Activated CD8-positive, alpha-beta memory T cell treated with anti-CD3 and anti-CD28 coated beads for 1 hour (primary cell): ENCODE data around the gene ZFR2.
"Not testable (repeated sequence)": the region's sequence is repeated elsewhere in the genome, so short reads cannot be mapped to it uniquely, and the experiment has no call there.

Source experiments
- DNase-seq, 2 donors: peaks; one replicate each; pipeline ENCODE4 v3.0.0-alpha.2; 2020; ENCODE audit warnings: low read depth in 1 of 2; ENCODE audit errors: extremely low read depth in 1 of 2

ZFR2 gene

DNA sequence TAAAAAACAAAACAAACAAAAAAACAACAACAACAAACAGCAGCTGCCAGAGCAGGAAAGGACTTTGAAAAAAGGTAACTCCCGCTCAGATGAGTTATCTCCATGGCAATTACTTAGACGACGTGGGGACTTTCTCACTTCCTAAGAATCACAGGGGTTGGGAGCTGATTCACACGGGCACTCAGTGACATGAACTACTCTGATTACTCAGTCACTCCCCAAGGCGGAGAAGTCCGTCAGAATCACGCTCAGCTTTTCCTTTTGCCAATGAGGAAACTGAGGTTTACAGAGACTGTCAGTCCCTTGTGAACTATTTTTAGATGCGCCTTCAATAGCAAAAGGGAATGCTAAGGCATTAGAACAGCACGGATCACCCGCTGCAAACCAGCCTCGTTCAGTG, 50.4 kb downstream of the ZFR2 start:
- no peak for DNase-seq

GRCh38 chr19:3817761-3818160, 51.1 kb downstream of the ZFR2 start:
- no peak for DNase-seq

DNA sequence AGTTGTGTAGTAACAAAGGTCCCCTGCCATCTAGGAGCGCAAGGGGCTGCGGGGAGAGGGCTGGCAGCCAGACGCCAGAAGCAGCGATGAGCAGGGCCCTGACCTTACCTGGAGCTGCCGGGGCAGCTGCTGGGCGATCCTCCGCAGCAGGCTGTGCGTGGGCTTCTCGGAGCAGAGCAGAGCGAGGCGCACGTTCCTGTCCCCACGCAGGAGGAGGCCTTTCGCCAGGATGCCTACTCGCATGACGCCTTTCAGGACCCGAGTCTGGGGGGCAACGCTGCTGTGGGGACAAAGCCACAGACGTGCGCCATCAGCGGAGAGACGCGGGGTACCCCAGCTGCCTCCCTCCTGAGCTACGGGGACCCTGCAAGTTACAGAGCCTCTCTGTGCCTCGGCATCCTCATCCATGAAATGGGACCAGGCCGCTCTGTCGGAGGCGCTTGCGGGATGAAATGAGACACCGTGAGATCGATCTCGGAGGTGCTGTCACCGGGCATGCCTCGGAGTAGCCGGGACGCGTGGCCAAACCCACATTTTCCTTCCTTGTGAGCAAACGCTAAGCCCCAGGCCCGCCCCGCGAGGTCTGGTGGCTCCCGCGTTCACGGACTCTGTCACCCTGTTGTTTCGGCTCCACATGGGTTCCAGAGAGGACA, 52.1 kb downstream of the ZFR2 start:
- DNase-seq = no peak

DNA sequence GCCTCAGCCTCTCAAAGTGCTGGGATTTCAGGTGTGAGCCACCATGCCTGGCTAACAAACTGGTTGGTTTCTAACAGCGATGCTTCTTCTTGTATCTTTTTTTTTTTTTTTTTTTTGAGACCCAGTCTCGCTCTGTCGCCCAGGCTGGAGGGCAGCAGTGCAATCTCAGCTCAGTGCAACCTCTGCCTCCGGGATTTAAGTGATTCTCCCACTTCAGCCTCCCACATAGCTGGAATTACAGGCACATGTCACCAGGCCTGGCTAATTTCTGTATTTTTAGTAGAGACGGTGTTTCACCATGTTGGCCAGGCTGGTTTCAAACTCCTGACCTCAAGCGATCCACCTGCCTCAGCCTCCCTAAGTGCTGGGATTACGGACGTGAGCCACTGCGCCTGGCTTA, 52.7 kb downstream of the ZFR2 start:
- not testable (repeated sequence) for DNase-seq

DNA sequence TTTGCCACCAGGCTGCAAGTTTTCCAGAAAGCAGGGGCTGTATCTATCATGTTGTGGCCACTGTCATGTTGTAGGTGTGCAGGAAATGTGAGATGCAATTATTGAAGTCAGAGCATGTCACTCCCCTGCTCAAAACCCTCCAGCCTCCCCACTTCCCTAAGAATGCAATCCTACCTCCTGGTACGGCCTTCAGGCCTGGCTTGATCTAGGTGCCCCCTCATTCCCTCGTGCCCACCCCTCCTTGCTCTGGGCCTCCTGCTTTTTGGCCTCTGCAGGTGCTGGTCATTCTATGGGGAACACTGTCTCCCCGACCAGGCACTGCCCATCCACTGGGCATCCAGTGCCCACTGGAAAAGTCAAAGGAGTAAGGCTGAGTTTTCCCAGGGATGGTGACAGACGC, 54.2 kb downstream of the ZFR2 start:
- no peak for DNase-seq

DNA sequence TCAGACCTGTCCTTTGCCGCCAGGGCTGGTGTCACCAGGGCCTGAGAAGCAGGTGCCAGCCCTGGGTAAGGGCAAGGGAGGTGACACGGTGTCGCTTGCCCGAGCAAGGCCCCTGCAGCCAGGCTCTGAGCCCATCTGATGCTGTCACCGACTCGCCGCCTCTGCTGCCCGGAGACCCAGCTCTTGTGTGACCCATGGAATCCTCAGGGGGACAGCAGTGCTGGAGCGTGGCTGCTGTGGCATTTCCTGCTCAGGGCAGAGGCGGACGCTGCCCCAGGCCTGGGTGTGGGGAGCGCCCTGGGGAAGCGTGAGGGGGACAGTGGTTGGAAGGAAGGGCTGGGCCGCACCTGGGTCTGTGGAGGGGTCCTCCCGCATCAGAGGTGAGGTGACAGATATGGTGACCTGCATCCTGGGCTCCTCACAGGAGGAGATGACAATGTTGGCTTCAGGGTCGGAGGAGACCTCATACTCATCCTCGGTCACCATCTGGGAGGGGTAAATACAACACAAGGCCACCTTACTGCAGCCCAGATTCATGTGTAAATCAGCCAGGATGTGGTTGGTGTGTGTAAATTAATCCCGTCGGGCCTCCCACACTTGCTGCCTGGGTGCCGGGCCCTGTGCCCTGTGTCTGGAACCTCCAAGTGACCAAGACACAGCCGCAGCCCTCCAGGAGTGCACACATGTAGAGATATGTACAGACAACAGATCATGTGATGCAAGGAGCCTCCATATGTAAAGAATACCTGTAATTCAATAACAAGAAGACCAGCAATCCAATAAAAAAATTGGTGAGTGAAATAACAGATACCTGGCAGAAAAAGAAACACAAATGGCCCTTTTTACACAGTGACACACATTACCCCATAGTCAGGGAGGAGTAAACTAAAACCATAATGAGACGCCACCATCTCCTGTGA, 55.1 kb downstream of the ZFR2 start:
- DNase-seq = no peak

DNA sequence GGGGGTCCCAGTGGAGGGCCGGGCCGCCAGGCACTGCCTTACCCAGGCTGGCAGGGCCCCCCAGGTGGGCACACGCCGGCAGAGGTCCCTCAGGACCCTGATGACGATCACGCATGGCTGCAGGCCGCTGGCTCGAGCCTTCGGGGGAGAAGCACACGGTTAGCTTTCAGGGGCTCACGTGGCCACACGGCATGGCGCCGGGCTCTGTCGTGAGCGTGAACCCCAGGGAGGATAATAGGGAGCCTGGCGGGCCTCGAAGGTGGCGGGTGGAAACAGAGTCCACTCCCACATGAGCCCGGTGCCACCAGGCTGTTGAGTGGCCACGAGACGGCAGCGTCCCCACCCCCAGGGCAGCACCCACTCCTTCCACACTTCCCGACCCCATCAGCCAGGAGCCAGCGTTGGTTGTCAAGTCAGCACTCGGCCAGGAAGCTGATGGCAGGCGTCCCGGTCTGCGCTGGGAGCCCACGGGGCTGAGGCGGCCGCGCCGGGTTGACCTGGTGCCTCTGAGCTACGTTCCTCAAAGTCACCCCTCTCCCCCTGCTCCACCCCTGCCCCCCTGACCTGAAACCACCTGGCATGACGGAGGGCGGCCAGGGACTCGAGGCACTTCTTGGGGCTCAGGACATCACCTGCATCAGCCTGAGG, 58.0 kb downstream of the ZFR2 start:
- no peak for DNase-seq

DNA sequence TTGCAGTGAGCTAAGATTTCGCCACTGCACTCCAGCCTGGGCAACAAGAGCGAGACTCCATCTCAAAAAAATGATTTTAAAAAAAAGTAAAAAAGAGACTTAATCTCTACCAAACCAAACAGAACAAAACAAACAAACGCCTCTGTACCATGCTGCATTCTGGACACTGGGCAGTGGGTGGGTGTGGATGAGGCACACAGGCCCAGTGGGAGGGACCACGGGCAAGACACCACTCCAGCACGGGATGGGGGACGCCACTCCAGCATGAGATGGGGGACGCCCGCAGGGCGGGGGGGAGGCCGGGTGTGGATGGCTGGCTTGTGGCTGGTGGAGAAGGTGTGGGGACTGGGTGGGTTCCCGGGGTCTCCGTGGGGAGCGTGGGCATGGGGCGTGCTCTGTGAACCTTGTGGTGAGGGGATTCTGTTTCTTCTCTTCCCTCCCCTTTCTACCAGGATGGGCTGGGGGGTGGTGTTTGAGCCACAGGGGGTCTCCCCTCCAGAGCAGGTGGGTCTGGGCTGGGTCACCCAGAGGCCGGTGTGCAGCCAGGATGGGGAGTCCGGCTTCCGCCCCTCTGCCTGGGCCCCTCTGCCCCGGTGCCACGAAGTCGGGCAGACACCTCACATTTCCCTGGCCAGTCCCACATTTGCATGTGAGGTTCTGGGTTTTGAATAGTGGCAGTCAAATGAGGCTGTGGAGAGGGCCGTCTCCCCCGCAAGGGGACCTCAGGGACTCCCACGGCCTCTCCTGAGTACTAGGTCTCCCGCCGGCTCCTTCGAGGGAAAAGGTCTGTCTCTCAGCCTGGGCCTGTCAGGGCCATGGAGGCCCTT, 58.7 kb downstream of the ZFR2 start:
- DNase-seq = no peak

GRCh38 chr19:3808420-3809143, 60.3 kb downstream of the ZFR2 start:
- DNase-seq = no peak

GRCh38 chr19:3807574-3808354, 61.1 kb downstream of the ZFR2 start:
- no peak for DNase-seq

- DNase-seq = no peak
Measured at GRCh38 chr19:3807131-3807480, 61.7 kb downstream of the ZFR2 start.

DNA sequence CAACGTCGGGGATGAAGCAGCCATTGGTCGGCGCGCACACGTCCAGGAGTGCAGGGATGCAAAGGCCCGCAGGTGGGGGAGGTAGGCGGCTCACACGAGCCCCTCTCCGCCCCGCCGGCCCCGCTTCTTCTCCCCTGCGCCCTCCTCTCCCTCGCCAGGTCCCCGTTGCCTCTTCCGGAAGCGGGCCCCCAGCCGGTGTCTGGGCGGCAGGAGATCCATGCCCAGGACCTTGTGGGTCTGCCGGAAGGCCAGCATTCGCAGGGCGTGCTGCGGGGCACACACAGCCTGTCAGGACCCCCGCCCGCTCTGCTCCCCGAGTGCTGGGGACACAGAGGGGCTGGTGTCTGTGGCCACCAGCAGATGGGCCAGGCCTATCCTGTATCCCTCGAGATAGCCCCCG, 63.0 kb downstream of the ZFR2 start:
- no peak for DNase-seq

- DNase-seq = no peak
Measured at GRCh38 chr19:3804429-3804828, 64.4 kb downstream of the ZFR2 start.

DNA sequence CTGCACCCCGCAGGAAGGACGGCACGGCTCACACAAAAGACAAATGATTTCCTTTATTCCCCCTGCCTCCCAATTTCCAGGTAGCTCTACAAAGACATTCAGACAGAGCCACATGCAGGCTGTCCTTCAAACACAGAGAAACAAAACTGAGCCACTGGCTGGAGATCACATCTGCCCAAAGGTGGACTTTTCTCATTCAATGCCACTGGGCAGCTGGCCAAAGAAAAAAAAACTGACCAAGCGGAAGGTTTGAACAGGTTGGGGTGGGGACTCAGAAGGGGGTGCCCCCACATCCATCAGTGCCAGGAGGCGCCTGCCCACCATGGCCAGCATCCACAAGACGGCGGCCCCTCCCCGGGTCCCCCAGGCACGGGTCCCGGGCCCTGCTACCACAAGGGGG, 64.9 kb downstream of the ZFR2 start:
- DNase-seq = no peak

DNA sequence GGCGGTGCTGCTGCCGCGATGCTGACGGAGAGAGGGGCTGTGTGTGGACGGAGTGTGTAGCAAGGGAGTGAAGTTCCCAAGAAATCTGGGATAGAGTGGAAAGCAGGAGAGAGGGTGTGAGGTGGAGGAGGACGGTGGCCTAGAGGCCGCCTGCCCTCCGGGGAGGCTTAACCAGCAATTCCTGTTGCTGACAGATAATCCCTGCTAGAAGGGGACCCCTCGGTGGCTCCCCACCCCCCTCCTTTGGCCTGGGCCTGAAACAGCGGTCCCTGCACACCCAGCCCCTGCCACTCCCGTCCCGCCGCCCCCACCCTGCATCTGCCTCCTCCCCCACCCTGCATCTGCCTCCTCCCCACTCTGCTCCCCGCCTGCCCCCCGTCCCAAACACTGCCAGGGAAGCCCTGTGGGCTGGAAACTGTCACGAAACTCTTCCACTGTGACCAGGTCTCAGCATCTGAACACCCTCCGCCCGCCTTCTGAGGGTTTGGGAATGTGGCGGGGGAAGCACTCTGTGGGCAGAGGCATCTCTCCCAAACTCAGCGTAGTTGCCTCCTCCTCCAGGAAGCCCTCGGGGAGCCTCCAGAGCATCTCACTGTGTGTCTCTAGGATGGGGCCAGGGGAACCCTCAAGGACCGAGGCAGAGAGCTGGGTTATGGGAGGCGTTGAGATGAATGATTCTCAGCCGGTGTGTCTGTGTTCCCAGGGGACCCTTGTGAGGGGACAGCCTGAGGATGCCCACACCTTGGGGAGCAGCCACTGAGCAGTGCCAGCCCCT, 65.5 kb downstream of the ZFR2 start:
- DNase-seq = no peak

- DNase-seq = peak in 1 of 2 donors; percentile 46
Measured at GRCh38 chr19:3801412-3802096, 67.3 kb downstream of the ZFR2 start.

- no peak for DNase-seq
Measured at GRCh38 chr19:3800996-3801395, 67.8 kb downstream of the ZFR2 start.

- DNase-seq = no peak
Measured at GRCh38 chr19:3798137-3798536, 70.7 kb downstream of the ZFR2 start.
